HepG2 (cell line): ENCODE data around the gene MOBP. TPM values are rescaled to one million over a fixed set of nuclear protein-coding genes. Genes with fewer than 3 reads are reported as not detected.

Source experiments
- ATAC-seq: fragments of 200-7000 bp; cut with Tn5 transposase; 3 replicates; pipeline ENCODE4 v1.9.1; 2020; ENCODE audit warnings: mild to moderate bottlenecking, moderate library complexity
- BruUV-seq: library from RNA; stranded (reverse); fragments of 400-500 nt; replicated peaks from 2 replicates; lab custom pipeline; 2021; lab: Mats Ljungman, UMichigan
- CTCF ChIA-PET: fragments of 300-600 bp; formaldehyde crosslinking; extraction: SDS; loops from one replicate; lab custom pipeline; 2021; ENCODE audit warnings: low total read pairs, inconsistent platforms, low intra/inter-chr PET ratio; lab: Yijun Ruan, JAX
- POLR2A ChIA-PET: fragments of 350-600 bp; sonication (Branson Sonifier 250); formaldehyde crosslinking; loops from one replicate; lab custom pipeline; 2020; ENCODE audit warnings: antibody characterized with exemption, inconsistent platforms; lab: Yijun Ruan, JAX
- DNase-seq: peaks from one replicate; pipeline ENCODE4 v3.0.0-alpha.2; 2015; ENCODE audit warnings: low spot score
- FAIRE-seq: peaks from 3 replicates; lab custom pipeline; 2011; peaks lifted over from hg19 to GRCh38; lab: Jason Lieb, UNC
- H2AFZ ChIP-seq: one replicate; pipeline ENCODE4 v1.6.1; 2011; ENCODE audit warnings: low read length, inconsistent platforms
- H3K27ac ChIP-seq: fragments of 300-600 bp; 3 replicates; pipeline ENCODE4 v1.8.0; 2011; ENCODE audit warnings: mixed run types, mild to moderate bottlenecking, mixed read lengths, low read length, inconsistent platforms; ENCODE audit not compliant: insufficient read depth; ENCODE audit errors: extremely low read length
- H3K27me3 ChIP-seq, 2 experiments: fragments of 200-600 bp in 1 of 2; 2 replicates in 1 of 2; 3 replicates in 1 of 2; pipeline versions ENCODE4 v1.6.0 to v1.8.0; 2011; ENCODE audit warnings: low read length in 2 of 2, mild to moderate bottlenecking in 2 of 2, moderate library complexity in 2 of 2, inconsistent platforms in 1 of 2; ENCODE audit not compliant: insufficient read depth in 2 of 2, control insufficient read depth in 1 of 2
- H3K36me3 ChIP-seq, 2 experiments: fragments of 200-600 bp in 1 of 2; replicated peaks in 1 of 2; 2 replicates in 1 of 2; 3 replicates in 1 of 2; pipeline versions ENCODE4 v1.5.1 to v1.8.0; 2011; ENCODE audit warnings: low read length in 2 of 2, inconsistent platforms in 1 of 2; ENCODE audit not compliant: insufficient read depth in 2 of 2, control insufficient read depth in 1 of 2
- H3K4me1 ChIP-seq: 2 replicates; pipeline ENCODE4 v1.5.1; 2012; ENCODE audit warnings: low read length, inconsistent platforms; ENCODE audit not compliant: insufficient read depth
- H3K4me2 ChIP-seq: 2 replicates; pipeline ENCODE4 v1.6.0; 2011; ENCODE audit warnings: low read depth, low read length, inconsistent platforms
- H3K4me3 ChIP-seq, 3 experiments: fragments of 200-600 bp in 1 of 3; sonication (generic), shearing (Covaris generic) in 1 of 3; replicated peaks in 1 of 3; 2 replicates each; pipeline ENCODE4 v1.5.1; 2011 to 2016; ENCODE audit warnings: low read length in 3 of 3, inconsistent platforms in 2 of 3, low read depth in 2 of 3, mild to moderate bottlenecking in 2 of 3, control low read depth in 1 of 3, mixed read lengths in 1 of 3; ENCODE audit not compliant: insufficient read depth in 1 of 3
- H3K79me2 ChIP-seq: one replicate; pipeline ENCODE4 v1.6.1; 2011; ENCODE audit warnings: low read length, inconsistent platforms; ENCODE audit not compliant: insufficient read depth
- H3K9ac ChIP-seq: 2 replicates; pipeline ENCODE4 v1.6.0; 2011; ENCODE audit warnings: mild to moderate bottlenecking, low read depth, low read length, inconsistent platforms; ENCODE audit not compliant: insufficient read depth
- H3K9me3 ChIP-seq: 2 replicates; pipeline ENCODE4 v1.5.1; 2012; ENCODE audit warnings: mild to moderate bottlenecking, low read length
- H4K20me1 ChIP-seq: 2 replicates; pipeline ENCODE4 v1.6.0; 2011; ENCODE audit warnings: inconsistent platforms, mild to moderate bottlenecking, low read length, moderate library complexity; ENCODE audit not compliant: insufficient read depth
- HNRNPUL1 ChIP-seq: fragments of 200-400 bp; formaldehyde crosslinking; IDR thresholded peaks from 2 replicates; pipeline ENCODE4 v1.6.1; 2017; ENCODE audit warnings: low read depth, mild to moderate bottlenecking, low read length, moderate library complexity
- NCOA1 ChIP-seq: sonication (generic); formaldehyde crosslinking; IDR thresholded peaks from 2 replicates; pipeline ENCODE4 v1.9.0; 2021; ENCODE audit warnings: missing genetic modification reagents
- ONECUT2 ChIP-seq: sonication (generic); formaldehyde crosslinking; IDR thresholded peaks from 2 replicates; pipeline ENCODE4 v1.4.0; 2020; ENCODE audit warnings: missing genetic modification reagents
- PHF20 ChIP-seq: sonication (generic); formaldehyde crosslinking; IDR thresholded peaks from 2 replicates; pipeline ENCODE4 v1.5.0; 2020; ENCODE audit warnings: mild to moderate bottlenecking, missing genetic modification reagents
- PPARG ChIP-seq: conservative IDR thresholded peaks from 2 replicates; pipeline ENCODE4 v1.6.1; 2016; ENCODE audit warnings: missing biosample characterization, missing genetic modification reagents
- PRDM15 ChIP-seq: sonication (generic); formaldehyde crosslinking; IDR thresholded peaks from 2 replicates; pipeline ENCODE4 v1.4.0; 2020; ENCODE audit warnings: missing genetic modification reagents
- RBFOX2 ChIP-seq: fragments of 200-400 bp; formaldehyde crosslinking; IDR thresholded peaks from 2 replicates; pipeline ENCODE4 v1.6.1; 2017; ENCODE audit warnings: low read depth, mild to moderate bottlenecking, low read length
- THRA ChIP-seq: sonication (generic); formaldehyde crosslinking; IDR thresholded peaks from 2 replicates; pipeline ENCODE4 v1.4.0; 2020; ENCODE audit warnings: missing genetic modification reagents, borderline replicate concordance
- ZFYVE20 ChIP-seq: sonication (generic); formaldehyde crosslinking; IDR thresholded peaks from 2 replicates; pipeline ENCODE4 v1.8.0; 2023; ENCODE audit warnings: low read depth, mild to moderate bottlenecking, moderate library complexity, missing genetic modification reagents, borderline replicate concordance
- WGBS: methylation state at CpG from one replicate; pipeline ENCODE4 v1.1.6; 2017; ENCODE audit warnings: low lambda C conversion rate; 5-methylcytosine and 5-hydroxymethylcytosine counted together
- in situ Hi-C: cut with HindIII; loops from 2 replicates; pipeline ENCODE4 v1.10.0; 2017; ENCODE audit warnings: low pct_unique_long_range_greater_than_20kb; ENCODE audit not compliant: extremely low pct_ligation_motif_present
- intact Hi-C: fragments of 100-400 bp; cut with micrococcal nuclease; formaldehyde crosslinking; loops from one replicate; pipeline ENCODE4 v1.10.0; 2022; ENCODE audit not compliant: unreplicated experiment
- polyA plus RNA-seq, 8 experiments: library from polyadenylated mRNA; depleted of rRNA in 3 of 8; stranded (reverse) in 7 of 8; unstranded in 1 of 8; fragments of >200 nt; fragmentation: Illumina TruSeq in 4 of 8; extraction: Trizol in 4 of 8; gene quantifications; 2 replicates each; pipeline versions ENCODE4 v1.2.1 to v1.2.3, GENCODE V29; 2011 to 2016; ENCODE audit warnings: low read depth in 4 of 8, missing spikeins in 1 of 8, mixed read lengths in 1 of 8; ENCODE audit not compliant: insufficient read depth in 1 of 8
- total RNA-seq, 5 experiments: library from RNA; depleted of rRNA; stranded (reverse); fragments of >200 nt; fragmentation: Illumina TruSeq; extraction: Trizol; gene quantifications; 2 replicates each; pipeline ENCODE4 v1.2.3, GENCODE V29; 2016; ENCODE audit warnings: low read depth in 1 of 5
- TF ChIP-seq, protein P1 (sequence below): sonication (generic); formaldehyde crosslinking; IDR thresholded peaks from 2 replicates; pipeline ENCODE4 v1.5.0; 2020; ENCODE audit warnings: missing genetic modification reagents

The MOBP gene
- total and polyA plus RNA-seq, 2 of the 13 experiments (the other 11 are each of a cell fraction or from before 2014, with no cell fraction given) = not detected

DNA sequence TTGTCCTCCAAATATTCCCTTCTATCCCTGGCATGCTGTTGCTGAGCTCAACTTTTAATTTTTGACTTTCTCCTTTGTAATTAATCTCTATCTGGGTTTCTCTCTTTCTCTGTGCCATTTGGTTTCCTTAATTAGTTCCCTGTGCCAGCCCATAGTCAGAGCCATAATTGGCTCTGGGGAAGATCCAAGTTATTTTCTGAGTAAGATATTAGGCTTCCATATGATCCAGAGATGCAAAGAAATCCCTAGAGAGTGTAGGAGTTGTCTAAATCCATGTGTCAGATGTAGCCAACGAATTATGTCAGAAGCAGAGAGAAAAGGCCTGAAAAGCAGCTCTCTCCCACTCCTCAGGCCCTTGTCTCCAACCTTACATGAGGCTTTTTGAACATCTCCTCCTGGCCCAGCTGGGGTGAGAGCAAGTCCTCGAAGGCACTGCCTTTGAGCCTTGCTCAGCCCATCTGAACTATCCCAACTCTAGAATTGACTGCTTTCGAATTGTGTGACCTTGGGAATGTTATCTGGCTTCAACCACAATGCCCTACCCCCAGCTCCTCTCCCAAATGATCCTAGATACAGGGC lies 46.4 kb downstream of the MOBP start (continued):
- no peak for TF ChIP-seq PRDM15 (CRISPR knock-in tag)
- no peak for TF ChIP-seq RBFOX2
- no peak for TF ChIP-seq HNRNPUL1

DNA sequence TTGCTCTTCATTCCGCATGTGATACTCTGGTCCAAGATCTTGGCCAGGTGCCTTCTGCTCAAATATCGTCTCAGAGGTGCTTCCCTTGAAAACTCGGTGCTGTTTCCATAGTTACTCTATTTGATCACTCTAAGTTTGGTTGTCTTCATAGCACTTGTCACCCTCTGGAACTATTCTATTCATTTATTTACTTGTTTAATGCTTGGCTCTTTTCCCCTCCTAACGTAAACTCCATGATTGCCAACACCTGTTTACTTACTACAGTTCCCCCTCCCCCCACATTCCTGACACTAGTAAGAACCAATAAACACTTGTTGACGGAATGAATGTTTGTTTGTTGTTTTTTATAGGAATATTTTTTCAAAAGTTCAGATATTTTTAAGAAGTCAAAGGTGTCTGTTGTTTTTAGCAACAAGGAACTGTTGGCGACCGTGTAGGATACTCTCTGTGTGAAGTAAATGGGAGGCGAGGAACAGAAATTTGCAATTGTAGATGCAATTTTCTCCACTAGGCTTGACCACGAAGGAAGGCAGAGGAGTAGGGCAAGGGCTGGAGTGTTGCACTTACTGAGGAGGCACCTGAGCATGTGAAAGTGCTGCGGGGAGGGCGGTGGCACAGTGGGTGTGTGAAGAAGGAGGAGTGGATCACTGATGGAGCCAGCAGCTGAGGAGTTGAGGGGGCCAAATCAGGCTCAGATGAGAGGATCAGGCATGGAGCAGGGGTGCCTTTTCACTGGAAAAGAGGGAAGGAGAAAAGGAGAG lies 48.4 kb downstream of the MOBP start:
- Histone ChIP-seq H2AFZ (no peak overlapping the region), H3K9me3 (no peaks in the 10 kb centered on the region), H3K4me2 (no peak overlapping the region), H3K4me1 (peaks cover 7% of the 10 kb centered on the region; the same call in 1 of the 2 replicates), H3K27me3 (no peaks in the 10 kb centered on the region; a peak in 1 of 5 replicates), H3K36me3 (no peaks in the 10 kb centered on the region), H4K20me1 (no peaks in the 10 kb centered on the region), H3K4me3 (no peak overlapping the region), H3K27ac (no peak overlapping the region), H3K9ac (no peak overlapping the region), H3K79me2 (no peaks in the 10 kb centered on the region)
- ChIA-PET CTCF (no interaction called here), POLR2A (no interaction called here)
- in situ Hi-C loops (no loop called here), intact Hi-C loops (no loop called here)
- FAIRE-seq (no peak), ATAC-seq (no peak), DNase-seq (no peak)
- WGBS = 24% methylated on average over 11 of the region's 11 CpGs
- no TSS peak for BruUV-seq
- TF ChIP-seq PHF20 (no peak), NCOA1 (CRISPR knock-in tag) (no peak), ZFYVE20 (no peak), ONECUT2 (no peak), THRA (CRISPR knock-in tag) (no peak), PPARG (no peak)
- TF ChIP-seq, protein P1, sequence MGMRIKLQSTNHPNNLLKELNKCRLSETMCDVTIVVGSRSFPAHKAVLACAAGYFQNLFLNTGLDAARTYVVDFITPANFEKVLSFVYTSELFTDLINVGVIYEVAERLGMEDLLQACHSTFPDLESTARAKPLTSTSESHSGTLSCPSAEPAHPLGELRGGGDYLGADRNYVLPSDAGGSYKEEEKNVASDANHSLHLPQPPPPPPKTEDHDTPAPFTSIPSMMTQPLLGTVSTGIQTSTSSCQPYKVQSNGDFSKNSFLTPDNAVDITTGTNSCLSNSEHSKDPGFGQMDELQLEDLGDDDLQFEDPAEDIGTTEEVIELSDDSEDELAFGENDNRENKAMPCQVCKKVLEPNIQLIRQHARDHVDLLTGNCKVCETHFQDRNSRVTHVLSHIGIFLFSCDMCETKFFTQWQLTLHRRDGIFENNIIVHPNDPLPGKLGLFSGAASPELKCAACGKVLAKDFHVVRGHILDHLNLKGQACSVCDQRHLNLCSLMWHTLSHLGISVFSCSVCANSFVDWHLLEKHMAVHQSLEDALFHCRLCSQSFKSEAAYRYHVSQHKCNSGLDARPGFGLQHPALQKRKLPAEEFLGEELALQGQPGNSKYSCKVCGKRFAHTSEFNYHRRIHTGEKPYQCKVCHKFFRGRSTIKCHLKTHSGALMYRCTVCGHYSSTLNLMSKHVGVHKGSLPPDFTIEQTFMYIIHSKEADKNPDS (CRISPR knock-in tag) = no peak
